Endothelial cell of umbilical vein (primary cell): Measurements from ENCODE around the gene NKIRAS1.

Source experiments
- CTCF ChIP-seq, 2 donors: IDR thresholded peaks; 1 replicate in 1 of 2; 2 replicates in 1 of 2; pipeline ENCODE4 v1.5.1; 2011; ENCODE audit warnings: low read length in 2 of 2, mild to moderate bottlenecking in 2 of 2, moderate library complexity in 2 of 2, control low read depth in 1 of 2, inconsistent platforms in 1 of 2, low read depth in 1 of 2; ENCODE audit not compliant: insufficient read depth in 1 of 2; ENCODE audit errors: extremely low read depth in 1 of 2
- EZH2 ChIP-seq: IDR thresholded peaks from 2 replicates; pipeline ENCODE4 v1.6.1; 2012; ENCODE audit warnings: borderline replicate concordance, low read depth, mild to moderate bottlenecking, moderate library complexity, low read length, inconsistent platforms; ENCODE audit not compliant: severe bottlenecking
- GATA2 ChIP-seq: IDR thresholded peaks from 2 replicates; pipeline ENCODE4 v1.7.0; 2011; ENCODE audit warnings: low read depth, mild to moderate bottlenecking, moderate library complexity, mixed read lengths, low read length; ENCODE audit not compliant: insufficient read length, insufficient read depth
- JUN ChIP-seq: IDR thresholded peaks from 2 replicates; pipeline ENCODE4 v1.6.1; 2011; ENCODE audit warnings: borderline replicate concordance, low read depth; ENCODE audit not compliant: insufficient read length, insufficient read depth
- MAX ChIP-seq: IDR thresholded peaks from 2 replicates; pipeline ENCODE4 v1.6.1; 2011; ENCODE audit not compliant: insufficient read depth, insufficient read length
- POLR2A ChIP-seq: IDR thresholded peaks from 2 replicates; pipeline ENCODE4 v1.6.1; 2012; ENCODE audit warnings: low read depth, mild to moderate bottlenecking, control low read depth, low read length
- POLR2AphosphoS5 ChIP-seq: IDR thresholded peaks from 2 replicates; pipeline ENCODE4 v1.6.1; 2012; ENCODE audit warnings: low read depth, mild to moderate bottlenecking, control low read depth, low read length, moderate library complexity; ENCODE audit not compliant: insufficient read depth

- TF ChIP-seq CTCF (IDR thresholded peaks at IDR 0.05; ENCODE audit: extremely low read depth in 1 of 2, insufficient read depth in 1 of 2, low read depth in 1 of 2, low read length in 2 of 2) (no peak), POLR2A (no peak), EZH2 (no peak), JUN (peak; percentile 29), POLR2AphosphoS5 (no peak), MAX (no peak), GATA2 (peak; percentile 60)
Observed at GRCh38 chr3:23880703-23881339, 36.0 kb downstream of the NKIRAS1 start.
